Tibial nerve (tissue), 4 donors: ENCODE measurements around the gene MRPL20.

Experiments used
- CTCF ChIP-seq, 5 experiments: fragments of 200-600 bp in 3 of 5; fragments of 450-650 bp in 2 of 5; sonication (generic) in 3 of 5; IDR thresholded peaks; one replicate each; pipeline ENCODE4 v1.5.1; 2016 to 2019; ENCODE audit warnings: antibody characterized with exemption in 5 of 5, mild to moderate bottlenecking in 3 of 5, moderate library complexity in 2 of 5
- EP300 ChIP-seq, 2 donors: sonication (generic); formaldehyde crosslinking; IDR thresholded peaks; one replicate each; pipeline ENCODE4 v1.6.1; 2017; ENCODE audit warnings: antibody characterized with exemption in 2 of 2, mild to moderate bottlenecking in 1 of 2

DNA sequence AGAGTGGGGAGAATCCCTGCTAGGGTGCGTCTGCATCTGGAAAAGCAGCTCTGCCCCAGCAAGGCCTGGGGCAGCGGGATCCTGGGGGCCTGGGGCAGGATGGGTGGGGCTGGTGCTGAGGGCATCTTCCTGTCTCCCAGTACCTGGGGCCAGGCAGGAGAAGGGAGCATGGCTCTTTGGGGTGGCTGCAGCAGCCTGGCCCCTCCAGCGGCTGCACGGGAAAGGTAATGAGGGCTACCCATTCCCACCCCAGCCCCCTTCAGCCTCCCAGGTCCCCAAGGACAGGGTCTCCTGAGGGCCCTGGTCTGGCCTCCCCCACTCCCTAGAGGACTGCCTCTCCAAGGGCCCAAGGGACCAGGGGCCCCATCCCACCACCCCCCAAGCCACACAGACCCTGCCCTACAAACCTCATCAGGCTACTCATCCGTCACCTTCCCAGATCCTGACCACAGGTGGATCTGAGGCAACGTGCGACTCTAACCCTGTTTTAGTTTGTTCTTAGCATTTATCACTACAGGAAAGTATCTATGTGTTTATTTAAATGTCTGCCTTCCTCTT, 14.9 kb upstream of the MRPL20 start:
- no peak for TF ChIP-seq CTCF (IDR thresholded peaks at IDR 0.05)
- TF ChIP-seq EP300 (IDR thresholded peaks at IDR 0.05) = no peak
